OCI-LY3 (cell line): ENCODE results near the gene SECISBP2.
"Not testable (repeated sequence)": the region's sequence is repeated elsewhere in the genome, so short reads cannot be mapped to it uniquely, and the experiment has no call there.

Source experiments
- H2AFZ ChIP-seq: fragments of 200-600, 300-600 bp; shearing (Covaris generic); 2 replicates; pipeline ENCODE4 v1.6.0; 2014; ENCODE audit warnings: antibody characterized with exemption, low read depth, low read length
- H3K27ac ChIP-seq: fragments of 200-600, 300-600 bp; sonication (generic); 2 replicates; pipeline ENCODE4 v1.5.1; 2014; ENCODE audit warnings: mild to moderate bottlenecking, low read length, moderate library complexity, mixed read lengths
- H3K27me3 ChIP-seq: fragments of 200-600, 300-600 bp; sonication (generic); 2 replicates; pipeline ENCODE4 v1.6.1; 2014; ENCODE audit warnings: low read depth, low read length, mixed read lengths
- H3K36me3 ChIP-seq: fragments of 200-600, 300-600 bp; sonication (generic); replicated peaks from 2 replicates; pipeline ENCODE3; 2014; ENCODE audit warnings: low read depth, low read length, mixed read lengths
- H3K4me1 ChIP-seq: fragments of 300-600, 200-600 bp; sonication (generic); 2 replicates; pipeline ENCODE4 v1.6.1; 2014; ENCODE audit warnings: low read length, mixed read lengths
- H3K4me2 ChIP-seq: fragments of 200-600, 300-600 bp; sonication (generic); 2 replicates; pipeline ENCODE4 v1.6.1; 2014; ENCODE audit warnings: low read length, mixed read lengths
- H3K4me3 ChIP-seq: fragments of 300-600, 200-600 bp; sonication (generic); 2 replicates; pipeline ENCODE4 v1.5.1; 2014; ENCODE audit warnings: antibody characterized with exemption, mild to moderate bottlenecking, low read length, moderate library complexity
- H3K79me2 ChIP-seq: fragments of 300-600, 200-600 bp; shearing (Covaris generic); 2 replicates; pipeline ENCODE4 v1.6.1; 2014; ENCODE audit warnings: mild to moderate bottlenecking, low read length, mixed read lengths
- H3K9ac ChIP-seq: fragments of 300-600, 200-600 bp; shearing (Covaris generic); 2 replicates; pipeline ENCODE4 v1.6.0; 2014; ENCODE audit warnings: mild to moderate bottlenecking, low read length, moderate library complexity
- H3K9me3 ChIP-seq: fragments of 200-600, 300-600 bp; shearing (Covaris generic); 2 replicates; pipeline ENCODE4 v1.6.1; 2014; ENCODE audit warnings: low read length, mixed read lengths; ENCODE audit not compliant: insufficient read depth
- H4K20me1 ChIP-seq: fragments of 200-600, 300-600 bp; sonication (generic); 2 replicates; pipeline ENCODE4 v1.6.1; 2016; ENCODE audit warnings: low read length, mixed read lengths; ENCODE audit not compliant: insufficient read depth
- CTCF ChIP-seq: fragments of 200-600, 300-600 bp; sonication (generic); IDR thresholded peaks from 2 replicates; pipeline ENCODE4 v1.5.1; 2014; ENCODE audit warnings: antibody characterized with exemption, low read length, low read depth
- EZH2phosphoT487 ChIP-seq: fragments of 200-600 bp; shearing (Covaris generic); IDR thresholded peaks from 2 replicates; pipeline ENCODE4 v1.6.1; 2018; ENCODE audit warnings: antibody characterized with exemption, mixed run types, low read depth

The SECISBP2 gene

GRCh38 chr9:89318123-89319014 lies at the start of gene SECISBP2:
TSS of gene SECISBP2 (plus strand) at chr9:89318500. CDS start at chr9:89318577, 77 bp downstream.
- H3K4me1 ChIP-seq: peaks cover 56% of the 10 kb centered on the region
- H3K4me2 ChIP-seq: peak within 1 kb of the TSS; percentile 80
- H3K9ac ChIP-seq: peak within 1 kb of the TSS; percentile 72

GRCh38 chr9:89273528-89274279 lies 44.6 kb upstream of the SECISBP2 start:
- Histone ChIP-seq H3K4me1 (no peaks in the 10 kb centered on the region), H3K79me2 (no peaks in the 10 kb centered on the region), H3K9me3 (peaks cover 15% of the 10 kb centered on the region; the same call in 1 of the 2 replicates), H3K4me2 (no peak overlapping the region), H3K9ac (no peak overlapping the region), H2AFZ (no peak overlapping the region), H3K27ac (no peak overlapping the region), H3K4me3 (no peak overlapping the region), H4K20me1 (no peaks in the 10 kb centered on the region), H3K27me3 (no peaks in the 10 kb centered on the region), H3K36me3 (no peaks in the 10 kb centered on the region)
- TF ChIP-seq EZH2phosphoT487: no peak
- no peak for TF ChIP-seq CTCF

More at GRCh38 chr9:89318123-89319014, at the start of gene SECISBP2:
- H4K20me1 ChIP-seq: peaks cover 18% of the 10 kb centered on the region
- H3K79me2 ChIP-seq: peaks cover 90% of the 10 kb centered on the region
- peak within 1 kb of the TSS; percentile 84 for H3K27ac ChIP-seq
- TF ChIP-seq EZH2phosphoT487: no peak
- TF ChIP-seq CTCF: peak; percentile 73
- H3K27me3 ChIP-seq: no peaks in the 10 kb centered on the region
- peak within 1 kb of the TSS; percentile 80 for H3K4me3 ChIP-seq
- H3K9me3 ChIP-seq: no peaks in the 10 kb centered on the region
- H3K36me3 ChIP-seq: peaks cover 44% of the 10 kb centered on the region
- 0 out of 2 replicates have a peak within 1 kb of the TSS, but pooled peaks have one; percentile 13 for H2AFZ ChIP-seq

GRCh38 chr9:89274838-89275237 lies 43.5 kb upstream of the SECISBP2 start:
- TF ChIP-seq EZH2phosphoT487 (no peak), CTCF (no peak)
- Histone ChIP-seq H3K27me3 (no peaks in the 10 kb centered on the region), H2AFZ (no peak overlapping the region), H3K4me1 (no peaks in the 10 kb centered on the region), H3K79me2 (no peaks in the 10 kb centered on the region), H3K4me2 (no peak overlapping the region), H3K9me3 (peaks cover 15% of the 10 kb centered on the region; the same call in 1 of the 2 replicates), H3K4me3 (no peak overlapping the region), H3K36me3 (no peaks in the 10 kb centered on the region), H4K20me1 (no peaks in the 10 kb centered on the region), H3K27ac (no peak overlapping the region), H3K9ac (no peak overlapping the region)

GRCh38 chr9:89276040-89276439 lies 42.3 kb upstream of the SECISBP2 start:
- not testable (repeated sequence) for H2AFZ ChIP-seq, H3K9ac ChIP-seq, H3K4me3 ChIP-seq, H4K20me1 ChIP-seq, H3K4me1 ChIP-seq, H3K36me3 ChIP-seq, H3K79me2 ChIP-seq, H3K4me2 ChIP-seq, H3K27me3 ChIP-seq, H3K27ac ChIP-seq
- peaks cover 15% of the 10 kb centered on the region; the same call in 1 of the 2 replicates for H3K9me3 ChIP-seq
